NCI-H2107 treated with DMSO at 0.1 percent for 48 hours (cell line): ENCODE results near the gene TIGD6.
"Not testable (repeated sequence)": the region's sequence is repeated elsewhere in the genome, so short reads cannot be mapped to it uniquely, and the experiment has no call there.

Experiments used
- DNase-seq: peaks from one replicate; lab custom pipeline; 2025; ENCODE audit not compliant: unreplicated experiment; lab: John Stamatoyannopoulos, UW

The TIGD6 gene

DNA sequence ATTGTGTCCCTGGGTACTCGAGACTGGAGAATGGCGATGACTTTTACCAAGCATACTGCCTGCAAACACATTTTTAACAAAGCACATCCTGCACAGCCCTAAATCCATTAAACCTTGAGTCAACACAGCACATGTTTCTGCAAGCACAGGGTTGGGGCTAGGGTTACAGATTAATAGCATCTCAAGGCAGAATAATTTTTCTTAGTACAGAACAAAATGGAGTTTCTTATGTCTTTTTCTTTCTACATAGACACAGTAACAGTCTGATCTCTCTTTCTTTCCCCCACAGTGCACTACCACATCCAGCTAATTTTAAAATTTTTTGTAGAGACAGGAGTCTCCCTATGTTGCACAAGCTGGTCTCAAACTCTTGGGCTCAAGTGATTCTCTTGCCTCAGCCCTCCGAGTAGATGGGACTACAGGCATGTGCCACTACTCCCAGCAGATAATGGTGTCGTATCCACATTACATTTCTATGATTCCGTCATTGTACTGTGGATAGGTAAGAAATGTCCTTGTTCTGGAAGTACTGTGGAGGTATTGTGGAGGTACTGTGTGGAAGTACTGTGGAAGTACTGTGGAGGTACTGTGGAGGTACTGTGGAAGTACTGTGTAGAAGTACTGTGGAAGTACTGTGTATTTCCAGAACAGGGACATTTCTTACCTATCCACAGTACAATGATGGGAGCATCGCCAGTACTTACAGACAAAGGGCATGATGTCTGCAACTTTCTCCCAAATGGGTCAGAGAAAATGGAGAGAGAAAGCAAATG, 57.1 kb downstream of the TIGD6 start:
- not testable (repeated sequence) for DNase-seq
